PC-3 (cell line): Measurements from ENCODE around the gene WDR86.

Source experiments
- EZH2 ChIP-seq: fragments of 300-600 bp; sonication (generic); IDR thresholded peaks from one replicate; pipeline ENCODE4 v1.6.1; 2017; ENCODE audit warnings: antibody characterized with exemption, mild to moderate bottlenecking, low read length; ENCODE audit not compliant: unreplicated experiment
- TF ChIP-seq, protein P1 (sequence below): fragments of 300-600 bp; sonication (generic); conservative IDR thresholded peaks from 2 replicates; pipeline ENCODE4 v1.5.1; 2017; ENCODE audit warnings: antibody characterized with exemption, low read depth, mild to moderate bottlenecking, low read length

DNA sequence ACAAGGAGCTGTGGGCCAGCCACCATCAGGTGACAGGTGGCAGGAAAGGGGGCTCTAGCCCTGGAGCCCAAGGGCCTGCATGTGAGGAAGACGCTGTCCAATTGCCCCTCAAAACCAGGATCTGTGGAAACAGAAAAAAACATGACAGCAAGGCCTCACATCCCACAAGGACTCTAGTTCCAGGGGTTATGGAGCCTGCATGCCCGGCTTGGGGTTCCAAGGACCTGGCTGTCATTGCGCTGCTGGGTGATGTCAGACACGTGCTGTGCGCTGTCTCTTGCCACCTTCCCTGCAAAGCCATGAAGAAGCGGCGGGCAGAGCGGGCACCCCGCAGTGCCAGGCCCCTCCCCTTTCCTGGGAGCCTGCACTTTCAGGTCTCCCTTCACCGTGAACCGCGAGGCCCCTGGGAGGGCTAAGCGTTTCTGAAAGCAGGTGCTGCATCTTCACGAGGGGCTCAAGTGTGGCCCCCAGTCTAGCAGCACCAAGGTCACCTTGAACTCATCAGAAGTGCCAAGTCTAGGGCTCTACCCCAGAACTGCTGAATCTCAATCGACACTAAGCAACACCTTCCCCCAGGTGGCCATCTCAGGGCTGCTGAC is 45.2 kb upstream of the WDR86 start:
- TF ChIP-seq EZH2 = no peak
- TF ChIP-seq, protein P1, sequence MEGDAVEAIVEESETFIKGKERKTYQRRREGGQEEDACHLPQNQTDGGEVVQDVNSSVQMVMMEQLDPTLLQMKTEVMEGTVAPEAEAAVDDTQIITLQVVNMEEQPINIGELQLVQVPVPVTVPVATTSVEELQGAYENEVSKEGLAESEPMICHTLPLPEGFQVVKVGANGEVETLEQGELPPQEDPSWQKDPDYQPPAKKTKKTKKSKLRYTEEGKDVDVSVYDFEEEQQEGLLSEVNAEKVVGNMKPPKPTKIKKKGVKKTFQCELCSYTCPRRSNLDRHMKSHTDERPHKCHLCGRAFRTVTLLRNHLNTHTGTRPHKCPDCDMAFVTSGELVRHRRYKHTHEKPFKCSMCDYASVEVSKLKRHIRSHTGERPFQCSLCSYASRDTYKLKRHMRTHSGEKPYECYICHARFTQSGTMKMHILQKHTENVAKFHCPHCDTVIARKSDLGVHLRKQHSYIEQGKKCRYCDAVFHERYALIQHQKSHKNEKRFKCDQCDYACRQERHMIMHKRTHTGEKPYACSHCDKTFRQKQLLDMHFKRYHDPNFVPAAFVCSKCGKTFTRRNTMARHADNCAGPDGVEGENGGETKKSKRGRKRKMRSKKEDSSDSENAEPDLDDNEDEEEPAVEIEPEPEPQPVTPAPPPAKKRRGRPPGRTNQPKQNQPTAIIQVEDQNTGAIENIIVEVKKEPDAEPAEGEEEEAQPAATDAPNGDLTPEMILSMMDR = no peak
